Measurements from ENCODE around the gene CCDC6. TPM values are rescaled to one million over a fixed set of nuclear protein-coding genes. Genes with fewer than 3 reads are reported as not detected.

CCDC6 gene
- total and polyA plus RNA-seq, 2 of the 4 experiments (the other 2 are of a cell fraction): 21.8 to 30.8 TPM

- no peaks in the 10 kb centered on the region for H3K27me3 ChIP-seq (ENCODE audit: control insufficient read depth, insufficient read depth, low read length)
- dilution Hi-C loops (cut with HindIII; ENCODE audit: low sequenced_read_pairs, unreplicated experiment) (no loop called here), in situ Hi-C loops (cut with MboI; ENCODE audit: low sequenced_read_pairs) (no loop called here), intact Hi-C loops (cut with micrococcal nuclease) (no loop called here)
- H4K20me1 ChIP-seq (ENCODE audit: insufficient read depth, low read length): no peaks in the 10 kb centered on the region
- no peak overlapping the region for H2BK120ac ChIP-seq (ENCODE audit: low read depth, low read length)
- H4K8ac ChIP-seq (ENCODE audit: low read depth in 2 of 2, low read length in 2 of 2): no peak overlapping the region
- no peaks in the 10 kb centered on the region for H3K79me1 ChIP-seq (ENCODE audit: low read depth in 1 of 2, low read length in 2 of 2)
- no peak overlapping the region for H2AK9ac ChIP-seq (replicated peaks; ENCODE audit: low read depth, low read length, poor library complexity)
- no peak overlapping the region for H3K4me2 ChIP-seq (ENCODE audit: low read depth, low read length)
- no peak overlapping the region for H3K4ac ChIP-seq (ENCODE audit: low read depth, low read length)
- H3K4me1 ChIP-seq (ENCODE audit: control insufficient read depth, insufficient read depth, low read length): no peaks in the 10 kb centered on the region
- H4K5ac ChIP-seq (ENCODE audit: low read depth, low read length): no peak overlapping the region
- no peak overlapping the region for H2AK5ac ChIP-seq (ENCODE audit: low read depth, low read length)
- H3K23ac ChIP-seq (ENCODE audit: low read depth, low read length): no peak overlapping the region
- ATAC-seq (ENCODE audit: low read depth) (no peak), DNase-seq (no peak)
- no CpG with 5 or more reads among the region's 2 CpGs for WGBS, 2 experiments (ENCODE audit: extremely low coverage in 2 of 2, insufficient read length in 1 of 2)
- H3K4me3 ChIP-seq (ENCODE audit: insufficient read depth, low read depth, low read length): no peak overlapping the region
- POLR2A ChIA-PET (ENCODE audit: unreplicated experiment): interaction anchor here (0.6 kb wide), 1 partner anchor 8 kb away, joined by 4 read pairs; no protein-coding TSS in a partner anchor
- H3K27ac ChIP-seq (ENCODE audit: insufficient read depth, low read length): no peak overlapping the region
- no peak overlapping the region for H3K18ac ChIP-seq (ENCODE audit: low read depth, low read length)
- H3K36me3 ChIP-seq (ENCODE audit: control insufficient read depth, insufficient read depth, low read length): peaks cover 23% of the 10 kb centered on the region
- no peak overlapping the region for H3K56ac ChIP-seq (ENCODE audit: extremely low read depth, insufficient read depth, low read length)
- H3K9me1 ChIP-seq (ENCODE audit: insufficient read depth, low read length): no peaks in the 10 kb centered on the region
- BruUV-seq (replicated peaks): no TSS peak
- no peak for TF ChIP-seq MAFK (IDR thresholded peaks at IDR 0.05; ENCODE audit: low read depth, low read length)
- TF ChIP-seq MAZ (IDR thresholded peaks at IDR 0.05; ENCODE audit: borderline replicate concordance, low read depth, low read length): no peak
- no peak for TF ChIP-seq BHLHE40 (IDR thresholded peaks at IDR 0.05; ENCODE audit: low read depth, low read length)
- TF ChIP-seq, protein P1, sequence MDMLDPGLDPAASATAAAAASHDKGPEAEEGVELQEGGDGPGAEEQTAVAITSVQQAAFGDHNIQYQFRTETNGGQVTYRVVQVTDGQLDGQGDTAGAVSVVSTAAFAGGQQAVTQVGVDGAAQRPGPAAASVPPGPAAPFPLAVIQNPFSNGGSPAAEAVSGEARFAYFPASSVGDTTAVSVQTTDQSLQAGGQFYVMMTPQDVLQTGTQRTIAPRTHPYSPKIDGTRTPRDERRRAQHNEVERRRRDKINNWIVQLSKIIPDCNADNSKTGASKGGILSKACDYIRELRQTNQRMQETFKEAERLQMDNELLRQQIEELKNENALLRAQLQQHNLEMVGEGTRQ (IDR thresholded peaks at IDR 0.05; ENCODE audit: low read depth, low read length): no peak
- TF ChIP-seq RFX5 (IDR thresholded peaks at IDR 0.05; ENCODE audit: low read depth, low read length): no peak
- TF ChIP-seq, protein P2, sequence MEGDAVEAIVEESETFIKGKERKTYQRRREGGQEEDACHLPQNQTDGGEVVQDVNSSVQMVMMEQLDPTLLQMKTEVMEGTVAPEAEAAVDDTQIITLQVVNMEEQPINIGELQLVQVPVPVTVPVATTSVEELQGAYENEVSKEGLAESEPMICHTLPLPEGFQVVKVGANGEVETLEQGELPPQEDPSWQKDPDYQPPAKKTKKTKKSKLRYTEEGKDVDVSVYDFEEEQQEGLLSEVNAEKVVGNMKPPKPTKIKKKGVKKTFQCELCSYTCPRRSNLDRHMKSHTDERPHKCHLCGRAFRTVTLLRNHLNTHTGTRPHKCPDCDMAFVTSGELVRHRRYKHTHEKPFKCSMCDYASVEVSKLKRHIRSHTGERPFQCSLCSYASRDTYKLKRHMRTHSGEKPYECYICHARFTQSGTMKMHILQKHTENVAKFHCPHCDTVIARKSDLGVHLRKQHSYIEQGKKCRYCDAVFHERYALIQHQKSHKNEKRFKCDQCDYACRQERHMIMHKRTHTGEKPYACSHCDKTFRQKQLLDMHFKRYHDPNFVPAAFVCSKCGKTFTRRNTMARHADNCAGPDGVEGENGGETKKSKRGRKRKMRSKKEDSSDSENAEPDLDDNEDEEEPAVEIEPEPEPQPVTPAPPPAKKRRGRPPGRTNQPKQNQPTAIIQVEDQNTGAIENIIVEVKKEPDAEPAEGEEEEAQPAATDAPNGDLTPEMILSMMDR (conservative IDR thresholded peaks at IDR 0.05; ENCODE audit: low read depth, low read length): no peak
- no peak overlapping the region for H3K14ac ChIP-seq (replicated peaks; ENCODE audit: low read depth, low read length)
- no peaks in the 10 kb centered on the region for H3K9me3 ChIP-seq (ENCODE audit: control insufficient read depth, insufficient read depth, low read length)
- CTCF ChIA-PET: no interaction called here
- no peak overlapping the region for H3K9ac ChIP-seq (ENCODE audit: low read depth, low read length)
- no peak overlapping the region for H2BK20ac ChIP-seq (ENCODE audit: low read depth, low read length)
- H2AFZ ChIP-seq (replicated peaks; ENCODE audit: low read length, poor library complexity): no peak overlapping the region
- H2BK5ac ChIP-seq (ENCODE audit: low read depth, low read length, poor library complexity, severe bottlenecking): no peak overlapping the region
- no peak overlapping the region for H4K91ac ChIP-seq (ENCODE audit: insufficient read depth, low read depth, low read length)
- H2BK15ac ChIP-seq (ENCODE audit: low read depth, low read length): no peak overlapping the region
Observed at GRCh38 chr10:59793919-59794318, 112.4 kb downstream of the CCDC6 start.

All from IMR-90 (cell line).